Astrocyte of the cerebellum (primary cell): Measurements from ENCODE around the gene TRMT11.

ENCODE experiments used
- DNase-seq: peaks from one replicate; pipeline ENCODE4 v3.0.0-alpha.2; 2011; ENCODE audit warnings: low read depth
- H3K4me3 ChIP-seq: 2 replicates; pipeline ENCODE4 v1.5.1; 2011; ENCODE audit warnings: mild to moderate bottlenecking, low read depth, low read length, moderate library complexity
- in situ Hi-C: cut with HindIII; loops from 2 replicates; pipeline ENCODE4 v1.10.0; 2017; ENCODE audit warnings: low sequenced_read_pairs
- TF ChIP-seq, protein P1 (sequence below): IDR thresholded peaks from 2 replicates; pipeline ENCODE4 v1.5.1; 2012; ENCODE audit warnings: low read length, low read depth, moderate library complexity, mild to moderate bottlenecking; ENCODE audit errors: missing control alignments

Gene TRMT11

DNA sequence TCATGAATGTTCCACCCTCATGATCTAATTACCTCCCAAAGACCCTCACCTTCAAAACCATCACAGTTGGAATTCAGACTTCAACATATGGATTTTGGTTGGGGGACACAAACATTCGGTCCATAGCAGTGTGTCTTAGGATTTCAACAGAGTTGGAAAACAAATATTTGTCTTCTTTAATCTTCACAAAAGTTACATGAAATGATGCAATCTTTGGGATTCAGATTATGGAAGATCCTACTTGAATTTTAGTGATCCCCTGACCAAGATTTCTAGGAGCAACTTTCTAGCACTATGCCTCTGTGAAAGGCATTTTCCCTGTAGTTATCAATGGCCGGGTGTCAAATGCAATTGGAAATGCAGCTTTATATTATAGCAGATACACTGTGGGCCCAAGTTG lies 86.5 kb downstream of the TRMT11 start:
- DNase-seq = no peak
- in situ Hi-C loops = no loop called here
- no peak overlapping the region for H3K4me3 ChIP-seq
- TF ChIP-seq, protein P1, sequence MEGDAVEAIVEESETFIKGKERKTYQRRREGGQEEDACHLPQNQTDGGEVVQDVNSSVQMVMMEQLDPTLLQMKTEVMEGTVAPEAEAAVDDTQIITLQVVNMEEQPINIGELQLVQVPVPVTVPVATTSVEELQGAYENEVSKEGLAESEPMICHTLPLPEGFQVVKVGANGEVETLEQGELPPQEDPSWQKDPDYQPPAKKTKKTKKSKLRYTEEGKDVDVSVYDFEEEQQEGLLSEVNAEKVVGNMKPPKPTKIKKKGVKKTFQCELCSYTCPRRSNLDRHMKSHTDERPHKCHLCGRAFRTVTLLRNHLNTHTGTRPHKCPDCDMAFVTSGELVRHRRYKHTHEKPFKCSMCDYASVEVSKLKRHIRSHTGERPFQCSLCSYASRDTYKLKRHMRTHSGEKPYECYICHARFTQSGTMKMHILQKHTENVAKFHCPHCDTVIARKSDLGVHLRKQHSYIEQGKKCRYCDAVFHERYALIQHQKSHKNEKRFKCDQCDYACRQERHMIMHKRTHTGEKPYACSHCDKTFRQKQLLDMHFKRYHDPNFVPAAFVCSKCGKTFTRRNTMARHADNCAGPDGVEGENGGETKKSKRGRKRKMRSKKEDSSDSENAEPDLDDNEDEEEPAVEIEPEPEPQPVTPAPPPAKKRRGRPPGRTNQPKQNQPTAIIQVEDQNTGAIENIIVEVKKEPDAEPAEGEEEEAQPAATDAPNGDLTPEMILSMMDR = no peak

GRCh38 chr6:126075335-126076071 lies 89.2 kb downstream of the TRMT11 start:
- no peak for DNase-seq
- in situ Hi-C loops = no loop called here
- no peak overlapping the region for H3K4me3 ChIP-seq
- TF ChIP-seq, protein P1 = no peak

DNA sequence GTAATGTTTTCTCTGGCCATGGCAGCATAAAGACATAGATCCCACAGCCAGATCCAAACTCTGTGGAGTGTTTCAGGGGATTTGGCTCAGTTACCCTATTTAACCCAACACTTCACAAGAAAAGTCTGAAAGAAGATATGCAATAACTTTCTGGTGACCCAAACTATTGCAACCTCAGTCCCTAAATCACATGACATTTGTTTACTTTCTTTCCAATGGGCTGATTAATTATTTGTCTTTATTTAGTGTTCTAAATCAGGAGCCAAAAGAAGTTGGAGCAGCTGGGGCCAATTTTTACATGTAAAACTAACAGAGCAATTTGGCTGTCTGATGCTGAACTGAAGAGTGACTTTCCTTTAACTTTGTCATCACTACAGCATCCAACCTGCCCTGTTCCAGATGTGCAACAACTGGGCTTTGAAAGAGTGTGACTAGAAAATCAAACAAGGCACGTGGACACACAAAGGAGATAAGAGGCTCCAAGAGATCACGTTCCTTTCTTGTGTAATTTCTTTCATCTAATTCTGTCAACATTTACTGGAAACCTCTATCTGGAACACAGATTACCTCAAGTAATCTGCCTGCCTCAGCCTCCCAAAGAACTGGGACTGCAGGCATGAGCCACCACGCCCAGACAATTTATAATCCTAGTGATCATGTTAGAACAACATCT lies 90.8 kb downstream of the TRMT11 start:
- in situ Hi-C loops = no loop called here

GRCh38 chr6:126077810-126078776 lies 91.8 kb downstream of the TRMT11 start:
- DNase-seq = no peak
- H3K4me3 ChIP-seq = no peak overlapping the region
- TF ChIP-seq, protein P1 = no peak
- in situ Hi-C loops = no loop called here

More for the DNA sequence above, 90.8 kb downstream of the TRMT11 start:
- TF ChIP-seq, protein P1 = no peak
- no peak for DNase-seq
- no peak overlapping the region for H3K4me3 ChIP-seq

- TF ChIP-seq, protein P1 = no peak
- DNase-seq = no peak
- in situ Hi-C loops = no loop called here
- H3K4me3 ChIP-seq = no peak overlapping the region
Measured at GRCh38 chr6:126083875-126084274, 97.5 kb downstream of the TRMT11 start.

DNA sequence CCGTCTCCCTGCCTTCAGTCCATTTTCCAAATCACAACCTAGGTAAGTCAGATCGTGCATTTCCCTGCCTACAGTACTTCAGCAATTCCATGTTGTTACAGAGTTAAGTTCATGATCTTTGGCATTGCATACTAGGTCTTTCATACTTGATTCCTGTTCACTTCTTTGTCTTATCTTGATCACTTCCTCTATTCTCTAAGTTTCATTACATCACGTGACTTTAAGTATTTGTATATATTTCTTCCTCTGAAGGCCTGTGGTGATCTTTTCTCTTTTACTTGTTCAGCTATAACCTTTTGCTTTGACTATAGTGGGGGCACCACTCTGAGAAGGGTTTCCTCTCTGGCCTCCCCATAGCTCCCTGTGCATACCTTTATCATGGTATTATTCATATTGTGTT lies 100.2 kb downstream of the TRMT11 start:
- H3K4me3 ChIP-seq = no peak overlapping the region

More for the DNA sequence above, 100.2 kb downstream of the TRMT11 start:
- no peak for DNase-seq
- TF ChIP-seq, protein P1 = no peak
- in situ Hi-C loops = no loop called here
